ENCODE results near the gene CYP4A22. TPM values are rescaled to one million over a fixed set of nuclear protein-coding genes. Genes with fewer than 3 reads are reported as not detected.

Gene CYP4A22
- polyA plus RNA-seq, 3 donors: not detected

GRCh38 chr1:47160716-47161115 lies 23.5 kb downstream of the CYP4A22 start:
- Histone ChIP-seq H2AFZ (ENCODE audit: insufficient read depth, low read depth, low read length, poor library complexity, severe bottlenecking) (no peak overlapping the region), H3K4me1 (ENCODE audit: control insufficient read depth in 1 of 2, insufficient read depth in 2 of 2, low read length in 2 of 2) (no peaks in the 10 kb centered on the region), H3K79me2 (ENCODE audit: insufficient read depth, low read length) (no peaks in the 10 kb centered on the region), H3K9ac (ENCODE audit: insufficient read depth, low read length, poor library complexity, severe bottlenecking) (no peak overlapping the region), H3K27me3 (ENCODE audit: control insufficient read depth in 2 of 2, insufficient read depth in 2 of 2, low read length in 2 of 2) (no peaks in the 10 kb centered on the region), H3K4me3 (replicated peaks in 1 of 3; ENCODE audit: low read depth in 2 of 3, low read length in 3 of 3) (no peak overlapping the region), H3K36me3 (replicated peaks in 1 of 2; ENCODE audit: control insufficient read depth in 1 of 2, insufficient read depth in 2 of 2, low read length in 2 of 2) (no peaks in the 10 kb centered on the region), H3K4me2 (replicated peaks; ENCODE audit: extremely low read depth, low read length, poor library complexity, severe bottlenecking) (no peak overlapping the region), H3K9me3 (replicated peaks in 1 of 2; ENCODE audit: control insufficient read depth in 1 of 2, insufficient read depth in 1 of 2, low read length in 2 of 2) (no peaks in the 10 kb centered on the region), H3K27ac (ENCODE audit: low read depth in 1 of 2, low read length in 2 of 2) (no peak overlapping the region), H4K20me1 (ENCODE audit: insufficient read depth, low read length) (no peaks in the 10 kb centered on the region)
- intact Hi-C loops (cut with micrococcal nuclease): no loop called here
- H3K9me3 Mint-ChIP-seq: peaks cover 0 to 11% (median 5%) of the 10 kb centered on the region in 7 donors
- no peak overlapping the region for H3K4me3 Mint-ChIP-seq
- H3K27me3 Mint-ChIP-seq (ENCODE audit: low read depth in 3 of 3): peaks cover 0 to 2% (median 1%) of the 10 kb centered on the region in 3 donors
- H3K27ac Mint-ChIP-seq: no peak overlapping the region
- TF ChIP-seq CTCF (IDR thresholded peaks at IDR 0.05): no peak
- no peaks in the 10 kb centered on the region for H3K4me1 Mint-ChIP-seq
- no peaks in the 10 kb centered on the region for H3K36me3 Mint-ChIP-seq
- no peak for DNase-seq

GRCh38 chr1:47161298-47162040 lies 24.2 kb downstream of the CYP4A22 start:
- Mint-ChIP-seq H3K4me3 (no peak overlapping the region), H3K27me3 (ENCODE audit: low read depth in 3 of 3) (peaks cover 0 to 3% (median 1%) of the 10 kb centered on the region in 3 donors), H3K4me1 (no peaks in the 10 kb centered on the region), H3K36me3 (no peaks in the 10 kb centered on the region), H3K27ac (no peak overlapping the region), H3K9me3 (peaks cover 4 to 15% (median 7%) of the 10 kb centered on the region in 7 donors)
- no peak for TF ChIP-seq CTCF (IDR thresholded peaks at IDR 0.05)
- Histone ChIP-seq H3K4me1 (ENCODE audit: control insufficient read depth in 1 of 2, insufficient read depth in 2 of 2, low read length in 2 of 2) (no peaks in the 10 kb centered on the region), H3K4me2 (replicated peaks; ENCODE audit: extremely low read depth, low read length, poor library complexity, severe bottlenecking) (no peak overlapping the region), H3K27me3 (ENCODE audit: control insufficient read depth in 2 of 2, insufficient read depth in 2 of 2, low read length in 2 of 2) (no peaks in the 10 kb centered on the region), H3K9me3 (replicated peaks in 1 of 2; ENCODE audit: control insufficient read depth in 1 of 2, insufficient read depth in 1 of 2, low read length in 2 of 2) (peaks cover 0 to 3% of the 10 kb centered on the region in 2 donors), H4K20me1 (ENCODE audit: insufficient read depth, low read length) (no peaks in the 10 kb centered on the region), H3K79me2 (ENCODE audit: insufficient read depth, low read length) (no peaks in the 10 kb centered on the region), H3K4me3 (replicated peaks in 1 of 3; ENCODE audit: low read depth in 2 of 3, low read length in 3 of 3) (no peak overlapping the region), H3K36me3 (replicated peaks in 1 of 2; ENCODE audit: control insufficient read depth in 1 of 2, insufficient read depth in 2 of 2, low read length in 2 of 2) (no peaks in the 10 kb centered on the region), H3K27ac (ENCODE audit: low read depth in 1 of 2, low read length in 2 of 2) (no peak overlapping the region), H3K9ac (ENCODE audit: insufficient read depth, low read length, poor library complexity, severe bottlenecking) (no peak overlapping the region), H2AFZ (ENCODE audit: insufficient read depth, low read depth, low read length, poor library complexity, severe bottlenecking) (no peak overlapping the region)
- intact Hi-C loops (cut with micrococcal nuclease): no loop called here
- no peak for DNase-seq
- 86% methylated on average over 3 of the region's 5 CpGs for WGBS (ENCODE audit: insufficient coverage)

Measured in CD14-positive monocyte (primary cell).